Naive thymus-derived CD4-positive, alpha-beta T cell (primary cell): ENCODE measurements around the gene PNLDC1. TPM values are rescaled to one million over a fixed set of nuclear protein-coding genes. Genes with fewer than 3 reads are reported as not detected.

Source experiments
- ATAC-seq: fragments of 150-1000 bp; cut with Tn5 transposase; 2 replicates; pipeline ENCODE4 v1.10.0; 2021; ENCODE audit warnings: mild to moderate bottlenecking, moderate library complexity
- CTCF ChIA-PET: fragments of 350-600 bp; sonication (Branson Sonifier 250); formaldehyde crosslinking; loops from one replicate; lab custom pipeline; 2021; ENCODE audit warnings: antibody characterized with exemption; lab: Charles Lee
- POLR2A ChIA-PET: fragments of 350-600 bp; sonication (Branson Sonifier 250); formaldehyde crosslinking; loops from one replicate; lab custom pipeline; 2021; ENCODE audit warnings: antibody characterized with exemption, inconsistent platforms; lab: Charles Lee
- DNase-seq, 9 donors: peaks; one replicate each; pipeline versions ENCODE4 v3.0.0 to v3.0.0-alpha.2; 2020 to 2022; ENCODE audit warnings: mixed read lengths in 1 of 9
- H3K27ac ChIP-seq: one replicate; pipeline ENCODE4 v1.7.0; 2013; ENCODE audit warnings: mild to moderate bottlenecking, low read depth, low read length, moderate library complexity
- H3K27me3 ChIP-seq, 2 donors: one replicate each; pipeline ENCODE4 v1.7.0; 2013; ENCODE audit warnings: low read length in 2 of 2, mild to moderate bottlenecking in 2 of 2, moderate library complexity in 2 of 2; ENCODE audit not compliant: control insufficient read depth in 2 of 2, insufficient read depth in 2 of 2
- H3K36me3 ChIP-seq, 3 experiments: 1 replicate in 2 of 3; 2 replicates in 1 of 3; pipeline ENCODE4 v1.7.0; 2013; ENCODE audit warnings: low read length in 3 of 3, mild to moderate bottlenecking in 3 of 3, moderate library complexity in 1 of 3; ENCODE audit not compliant: insufficient read depth in 3 of 3, control insufficient read depth in 2 of 3
- H3K4me1 ChIP-seq, 2 donors: one replicate each; pipeline ENCODE4 v1.7.0; 2013; ENCODE audit warnings: low read length in 2 of 2, mild to moderate bottlenecking in 2 of 2, moderate library complexity in 1 of 2; ENCODE audit not compliant: control insufficient read depth in 2 of 2, insufficient read depth in 2 of 2
- H3K4me3 ChIP-seq: 2 replicates; pipeline ENCODE4 v1.7.0; 2013; ENCODE audit warnings: mild to moderate bottlenecking, low read length
- H3K9me3 ChIP-seq, 3 experiments: 1 replicate in 2 of 3; 2 replicates in 1 of 3; pipeline ENCODE4 v1.7.0; 2013; ENCODE audit warnings: low read length in 3 of 3; ENCODE audit not compliant: control insufficient read depth in 2 of 3
- H3K27ac Mint-ChIP-seq, 9 donors: one replicate each; pipeline ENCODE4 v1.8.0; 2020 to 2022; ENCODE audit warnings: mixed read lengths in 9 of 9, mild to moderate bottlenecking in 8 of 9, moderate library complexity in 5 of 9, inconsistent platforms in 2 of 9
- H3K27me3 Mint-ChIP-seq, 5 donors: one replicate each; pipeline ENCODE4 v1.8.0; 2021 to 2022; ENCODE audit warnings: mixed read lengths in 5 of 5, mild to moderate bottlenecking in 1 of 5
- H3K36me3 Mint-ChIP-seq, 5 donors: one replicate each; pipeline ENCODE4 v1.8.0; 2020 to 2022; ENCODE audit warnings: mixed read lengths in 5 of 5, mild to moderate bottlenecking in 3 of 5, inconsistent platforms in 1 of 5
- H3K4me1 Mint-ChIP-seq, 7 donors: one replicate each; pipeline ENCODE4 v1.8.0; 2020 to 2022; ENCODE audit warnings: mixed read lengths in 7 of 7, mild to moderate bottlenecking in 3 of 7, inconsistent platforms in 1 of 7
- H3K4me3 Mint-ChIP-seq, 10 donors: one replicate each; pipeline ENCODE4 v1.8.0; 2020 to 2022; ENCODE audit warnings: mild to moderate bottlenecking in 10 of 10, mixed read lengths in 10 of 10, moderate library complexity in 6 of 10, inconsistent platforms in 2 of 10
- H3K9me3 Mint-ChIP-seq, 11 donors: one replicate each; pipeline ENCODE4 v1.8.0; 2020 to 2022; ENCODE audit warnings: mixed read lengths in 11 of 11, mild to moderate bottlenecking in 4 of 11, inconsistent platforms in 1 of 11, moderate library complexity in 1 of 11
- intact Hi-C, 2 donors: fragments of 100-400 bp; cut with micrococcal nuclease; formaldehyde crosslinking; loops; one replicate each; pipeline ENCODE4 v1.15.1; 2023
- polyA plus RNA-seq, 2 donors: library from polyadenylated mRNA; unstranded; fragments of 300-500 nt; fragmentation: Illumina TruSeq; gene quantifications; one replicate each; pipeline ENCODE4 v1.2.3, GENCODE V29; 2021
- total RNA-seq, 6 experiments: library from RNA in 5 of 6; stranded (reverse) in 5 of 6; gene quantifications; 1 replicate in 5 of 6; 2 replicates in 1 of 6; pipeline ENCODE4 v1.2.3 and lab custom pipeline; 2021 to 2026

The PNLDC1 gene
- total and polyA plus RNA-seq, 7 experiments from 2014 or later, result 0.73 to 1.4 (median 0.97) TPM; not detected in 4

DNA sequence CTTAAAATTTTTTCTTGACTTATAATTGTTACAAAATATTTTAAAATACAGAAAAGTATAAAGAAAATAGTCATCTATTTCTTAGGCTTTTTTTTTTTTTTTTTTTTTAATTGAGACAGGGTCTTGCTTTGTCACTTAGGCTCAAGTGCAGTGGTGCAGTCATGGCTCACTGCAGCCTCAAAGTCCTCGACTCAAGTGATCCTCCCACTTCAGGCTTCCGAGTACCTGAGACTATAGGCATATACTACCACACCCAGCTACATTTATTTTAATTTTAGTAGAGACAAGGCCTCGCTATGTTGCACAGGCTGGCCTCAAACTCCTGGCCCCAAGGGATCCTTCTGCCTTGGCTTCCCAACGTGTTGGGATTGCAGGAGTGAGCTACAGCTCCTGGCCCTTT is 43.6 kb upstream of the PNLDC1 start:
- intact Hi-C loops, result no loop called here
- H3K4me1 Mint-ChIP-seq, result peaks cover 10 to 37% (median 22%) of the 10 kb centered on the region in 7 donors
- no peaks in the 10 kb centered on the region for H3K27me3 ChIP-seq
- no peaks in the 10 kb centered on the region for H3K27me3 Mint-ChIP-seq
- H3K4me1 ChIP-seq, result peaks cover 0 to 6% of the 10 kb centered on the region in 2 donors
- H3K9me3 ChIP-seq, result no peaks in the 10 kb centered on the region
- no peaks in the 10 kb centered on the region for H3K9me3 Mint-ChIP-seq
- H3K36me3 Mint-ChIP-seq, result peaks cover 4 to 34% (median 31%) of the 10 kb centered on the region in 5 donors
- ChIA-PET CTCF (interaction anchor here (0.6 kb wide), 2 partner anchors 16 to 34 kb away, joined by 3 read pairs; partner anchors contain the start of gene MRPL18), POLR2A (interaction anchor here (1.2 kb wide), 1 partner anchor 28 kb away, joined by 3 read pairs; no protein-coding TSS in a partner anchor)
- ATAC-seq (no peak), DNase-seq (no peak)
- H3K4me3 Mint-ChIP-seq, result no peak overlapping the region
- no peak overlapping the region for H3K27ac ChIP-seq
- H3K27ac Mint-ChIP-seq, result peak overlapping the region in 2 of 9 donors; percentile 26 to 51
- H3K36me3 ChIP-seq, result peaks cover 9 to 46% (median 28%) of the 10 kb centered on the region in 3 experiments
- no peak overlapping the region for H3K4me3 ChIP-seq

DNA sequence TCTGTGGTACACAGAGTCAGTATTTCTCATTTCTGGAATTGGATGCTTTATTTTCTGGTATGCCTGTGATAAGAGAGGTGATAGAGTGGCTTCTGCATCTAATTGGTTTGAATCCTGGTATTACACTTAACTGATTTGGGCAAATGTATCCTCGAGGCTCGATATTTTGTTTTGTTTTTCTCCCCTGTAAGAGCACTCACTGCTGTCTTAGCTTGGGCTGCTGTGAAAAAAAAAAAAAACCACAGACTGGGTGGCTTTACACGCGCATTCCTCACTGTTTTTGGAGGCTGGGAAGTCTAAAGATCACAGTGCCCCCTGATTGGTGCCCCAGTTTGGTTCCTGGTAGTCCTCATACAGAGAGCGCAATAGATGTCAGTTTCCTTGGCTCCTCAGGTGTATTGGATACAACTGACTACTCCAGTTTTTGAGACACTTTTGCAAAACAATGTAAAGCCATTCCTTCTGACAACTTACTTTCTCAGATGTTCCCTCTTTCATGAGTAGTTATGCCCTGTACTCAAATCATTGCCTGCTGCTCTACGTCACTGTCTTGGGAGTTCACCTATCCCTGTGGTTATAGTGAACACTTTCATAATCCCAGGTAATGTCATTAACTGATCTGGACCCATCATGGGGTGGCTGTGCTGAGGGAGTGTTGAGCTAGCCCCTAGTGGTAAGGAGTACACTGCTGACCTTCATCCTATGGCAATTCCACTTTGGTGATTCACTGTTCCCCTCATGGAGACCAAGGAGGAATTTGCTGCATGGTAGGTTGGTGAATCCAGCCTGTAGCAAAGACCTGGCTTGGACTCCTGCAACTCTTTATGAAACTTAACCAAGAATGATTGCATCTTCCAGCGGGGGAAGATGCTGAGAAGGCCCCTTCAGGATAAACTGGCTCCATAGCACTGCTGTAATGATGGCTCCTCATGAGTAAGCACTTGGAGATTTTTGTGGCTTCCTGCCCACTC is 41.8 kb upstream of the PNLDC1 start:
- H3K27ac ChIP-seq, result peak overlapping the region; percentile 4
- H3K4me1 Mint-ChIP-seq, result peaks cover 16 to 44% (median 30%) of the 10 kb centered on the region in 7 donors
- CTCF ChIA-PET, result no interaction called here
- H3K4me1 ChIP-seq, result peaks cover 6 to 15% of the 10 kb centered on the region in 2 donors
- intact Hi-C loops, result loop anchor here in 1 of 2 donors (2.0 kb wide), 1 partner anchor 18 kb away; no protein-coding TSS in a partner anchor
- no peaks in the 10 kb centered on the region for H3K27me3 Mint-ChIP-seq
- peak overlapping the region in 7 of 9 donors; percentile 27 to 76 (median 54) for H3K27ac Mint-ChIP-seq
- no peaks in the 10 kb centered on the region for H3K27me3 ChIP-seq
- H3K9me3 Mint-ChIP-seq, result no peaks in the 10 kb centered on the region
- H3K9me3 ChIP-seq, result no peaks in the 10 kb centered on the region
- H3K36me3 Mint-ChIP-seq, result peaks cover 4 to 31% (median 28%) of the 10 kb centered on the region in 5 donors
- H3K4me3 Mint-ChIP-seq, result peak overlapping the region in 1 of 10 donors; percentile 29
- peaks cover 4 to 45% (median 16%) of the 10 kb centered on the region in 3 experiments for H3K36me3 ChIP-seq
- POLR2A ChIA-PET, result interaction anchor here (0.6 kb wide), 1 partner anchor 78 kb away, joined by 3 read pairs; no protein-coding TSS in a partner anchor
- H3K4me3 ChIP-seq, result no peak overlapping the region
- DNase-seq (no peak), ATAC-seq (no peak)

DNA sequence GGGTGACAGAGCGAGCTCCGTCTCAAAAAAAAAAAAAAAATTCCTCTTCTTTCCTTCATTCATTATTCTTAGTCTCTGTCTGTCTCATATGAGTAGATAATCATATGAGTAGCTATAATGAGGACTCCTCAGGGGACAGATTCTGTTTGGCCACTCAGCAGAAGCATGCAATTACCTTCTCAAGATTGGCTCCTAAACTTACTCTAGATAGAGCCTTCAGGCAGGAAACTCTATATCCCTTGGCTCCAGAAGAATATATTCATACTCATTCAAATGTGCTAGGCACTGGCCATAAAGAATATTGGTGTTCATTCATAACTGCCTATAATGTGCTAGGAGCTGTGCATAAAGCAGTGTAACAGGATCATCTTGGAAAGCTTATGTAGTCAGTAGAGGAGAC is 40.4 kb upstream of the PNLDC1 start:
- H3K4me3 Mint-ChIP-seq, result peak overlapping the region in 9 of 10 donors; percentile 0 to 49 (median 30)
- POLR2A ChIA-PET, result interaction anchor here (1.0 to 8.3 kb wide), 8 partner anchors 10 to 67 kb away, joined by 3 to 101 read pairs (median 20); partner anchors contain the start of genes MRPL18, SOD2, TCP1 and WTAP
- H3K9me3 ChIP-seq, result no peaks in the 10 kb centered on the region
- ATAC-seq (no peak), DNase-seq (no peak)
- H3K27ac ChIP-seq, result peak overlapping the region; percentile 19
- peaks cover 0 to 34% (median 7%) of the 10 kb centered on the region in 3 experiments for H3K36me3 ChIP-seq
- peaks cover 4 to 31% (median 19%) of the 10 kb centered on the region in 5 donors for H3K36me3 Mint-ChIP-seq
- no peaks in the 10 kb centered on the region for H3K27me3 Mint-ChIP-seq
- CTCF ChIA-PET, result interaction anchor here (0.6 to 1.2 kb wide), 2 partner anchors 30 to 676 kb away, joined by 3 to 4 read pairs; partner anchors contain the start of gene TCP1
- H3K4me3 ChIP-seq, result no peak overlapping the region
- no peaks in the 10 kb centered on the region for H3K9me3 Mint-ChIP-seq
- intact Hi-C loops, result loop anchor here (2.0 to 5.0 kb wide), 2 partner anchors 19 to 1592 kb away; partner anchors contain the start of genes GTF2H5 (in 1 of the 2) and SERAC1 (in 1 of the 2)
- H3K27ac Mint-ChIP-seq, result peak overlapping the region; percentile 6 to 85 (median 47)
- H3K4me1 Mint-ChIP-seq, result peaks cover 21 to 43% (median 33%) of the 10 kb centered on the region in 7 donors
- peaks cover 6 to 15% of the 10 kb centered on the region in 2 donors for H3K4me1 ChIP-seq
- no peaks in the 10 kb centered on the region for H3K27me3 ChIP-seq

DNA sequence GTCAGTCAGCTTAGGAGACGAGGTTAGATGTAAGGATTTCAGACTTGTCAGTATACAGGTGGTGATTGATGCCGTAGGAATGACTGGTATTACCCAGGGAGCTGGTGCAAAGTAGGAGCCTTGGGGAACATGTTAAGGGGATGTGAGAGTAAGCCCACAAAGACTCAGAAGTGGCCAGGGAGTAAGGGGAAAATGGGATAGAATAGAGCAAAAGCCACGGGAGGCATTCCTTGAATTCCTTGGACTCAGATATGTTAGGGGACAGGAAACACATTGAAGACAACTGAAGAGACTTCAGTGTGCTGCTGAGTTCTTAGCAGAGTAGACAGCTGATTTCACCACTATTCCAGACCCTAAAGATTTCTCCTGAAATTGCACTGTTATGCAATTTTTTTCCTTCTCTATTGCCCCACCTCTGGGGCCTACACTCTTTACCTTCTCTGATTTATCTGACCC is 39.4 kb upstream of the PNLDC1 start:
- Mint-ChIP-seq H3K4me3 (peak overlapping the region; percentile 84 to 97 (median 94)), H3K4me1 (peaks cover 23 to 41% (median 34%) of the 10 kb centered on the region in 7 donors), H3K36me3 (peaks cover 4 to 28% (median 13%) of the 10 kb centered on the region in 5 donors), H3K27ac (peak overlapping the region; percentile 93 to 99 (median 97)), H3K9me3 (no peaks in the 10 kb centered on the region), H3K27me3 (no peaks in the 10 kb centered on the region)
- ChIA-PET CTCF (interaction anchor here (1.0 to 1.8 kb wide), 2 partner anchors 34 to 70 kb away, joined by 3 to 7 read pairs; partner anchors contain the start of gene WTAP), POLR2A (interaction anchor here (1.3 to 8.3 kb wide), 10 partner anchors 9 to 68 kb away, joined by 3 to 101 read pairs (median 10); partner anchors contain the start of genes MRPL18, SOD2, TCP1 and WTAP)
- Histone ChIP-seq H3K4me1 (peaks cover 6 to 15% of the 10 kb centered on the region in 2 donors), H3K4me3 (peak overlapping the region; percentile 99), H3K9me3 (no peaks in the 10 kb centered on the region), H3K27ac (peak overlapping the region; percentile 98), H3K27me3 (no peaks in the 10 kb centered on the region), H3K36me3 (peaks cover 0 to 26% (median 0%) of the 10 kb centered on the region in 3 experiments)
- DNase-seq (no peak), ATAC-seq (no peak)
- intact Hi-C loops, result loop anchor here in 1 of 2 donors (5.0 kb wide), 1 partner anchor 1593 kb away; the partner anchor contains the start of genes GTF2H5 and SERAC1

DNA sequence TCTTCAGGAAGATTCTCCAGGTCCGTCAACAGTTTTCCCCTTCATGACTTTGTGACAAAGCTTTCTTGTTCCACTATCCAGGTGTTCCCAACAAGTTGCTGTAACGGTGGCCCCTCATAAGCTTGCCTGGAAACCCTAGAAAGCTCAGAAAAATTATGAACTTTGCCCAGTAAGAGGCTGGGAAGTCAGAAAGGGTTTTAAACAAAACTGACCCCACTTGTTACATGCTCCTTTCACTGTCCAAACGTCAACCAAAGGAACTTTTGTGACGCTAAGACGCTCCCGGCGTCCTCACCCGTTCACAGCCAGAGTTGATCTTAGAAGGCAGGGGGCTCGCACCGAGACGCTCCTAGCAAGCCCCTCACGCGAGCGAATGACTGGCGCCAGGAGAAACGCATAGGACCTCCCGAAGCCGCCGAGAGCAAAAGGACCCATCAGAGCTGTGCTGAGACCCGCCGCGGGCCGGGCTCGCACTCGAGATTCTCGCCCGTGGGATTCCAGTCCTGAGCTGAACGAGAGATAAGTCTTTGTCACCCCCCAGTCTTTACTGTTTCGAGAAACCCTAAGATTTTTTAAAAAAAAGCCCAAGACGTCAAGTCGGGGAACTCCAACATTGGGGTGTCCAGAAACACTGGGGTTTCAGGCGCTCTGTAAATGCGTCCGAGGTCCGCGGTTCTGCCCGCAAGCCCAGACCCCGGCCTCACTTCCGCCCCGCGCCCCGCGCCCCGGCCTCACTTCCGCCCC is 38.8 kb upstream of the PNLDC1 start:
- Histone ChIP-seq H3K36me3 (peaks cover 0 to 29% (median 0%) of the 10 kb centered on the region in 3 experiments), H3K9me3 (no peaks in the 10 kb centered on the region), H3K27ac (peak overlapping the region; percentile 98), H3K4me1 (peaks cover 6 to 15% of the 10 kb centered on the region in 2 donors), H3K4me3 (peak overlapping the region; percentile 99), H3K27me3 (no peaks in the 10 kb centered on the region)
- H3K9me3 Mint-ChIP-seq, result no peaks in the 10 kb centered on the region
- ATAC-seq (no peak), DNase-seq (peak in 1 of 9 donors; percentile 42)
- CTCF ChIA-PET, result interaction anchor here (1.0 to 1.8 kb wide), 3 partner anchors 28 to 71 kb away, joined by 3 to 7 read pairs (median 6); partner anchors contain the start of genes MRPL18, TCP1 and WTAP
- H3K27me3 Mint-ChIP-seq, result no peaks in the 10 kb centered on the region
- peak overlapping the region; percentile 84 to 97 (median 94) for H3K4me3 Mint-ChIP-seq
- POLR2A ChIA-PET, result interaction anchor here (0.7 to 8.3 kb wide), 15 partner anchors 10 to 220 kb away, joined by 3 to 101 read pairs (median 5); partner anchors contain the start of genes MRPL18, SOD2, TCP1 and WTAP
- H3K27ac Mint-ChIP-seq, result peak overlapping the region; percentile 93 to 99 (median 97)
- peaks cover 4 to 23% (median 11%) of the 10 kb centered on the region in 5 donors for H3K36me3 Mint-ChIP-seq
- intact Hi-C loops, result loop anchor here in 1 of 2 donors (5.0 kb wide), 1 partner anchor 1594 kb away; the partner anchor contains the start of genes GTF2H5 and SERAC1
- peaks cover 23 to 42% (median 34%) of the 10 kb centered on the region in 7 donors for H3K4me1 Mint-ChIP-seq
